Stomach (tissue), 4 donors: ENCODE data around the gene MBD6.
"Not testable (repeated sequence)": the region's sequence is repeated elsewhere in the genome, so short reads cannot be mapped to it uniquely, and the experiment has no call there.

Source experiments
- CTCF ChIP-seq, 7 experiments: fragments of 450-650 bp in 4 of 7; fragments of 200-600 bp in 3 of 7; sonication (generic) in 3 of 7; IDR thresholded peaks; one replicate each; pipeline ENCODE4 v1.5.1; 2016 to 2019; ENCODE audit warnings: antibody characterized with exemption in 7 of 7, control low read depth in 2 of 7, mild to moderate bottlenecking in 1 of 7
- EP300 ChIP-seq: sonication (generic); formaldehyde crosslinking; IDR thresholded peaks from one replicate; pipeline ENCODE4 v1.6.1; 2017; ENCODE audit warnings: antibody characterized with exemption
- POLR2A ChIP-seq, 4 donors: fragments of 450-650 bp; IDR thresholded peaks; one replicate each; pipeline ENCODE4 v1.6.1; 2016; ENCODE audit warnings: antibody characterized with exemption in 4 of 4, control low read depth in 2 of 4, mild to moderate bottlenecking in 1 of 4, moderate library complexity in 1 of 4

DNA sequence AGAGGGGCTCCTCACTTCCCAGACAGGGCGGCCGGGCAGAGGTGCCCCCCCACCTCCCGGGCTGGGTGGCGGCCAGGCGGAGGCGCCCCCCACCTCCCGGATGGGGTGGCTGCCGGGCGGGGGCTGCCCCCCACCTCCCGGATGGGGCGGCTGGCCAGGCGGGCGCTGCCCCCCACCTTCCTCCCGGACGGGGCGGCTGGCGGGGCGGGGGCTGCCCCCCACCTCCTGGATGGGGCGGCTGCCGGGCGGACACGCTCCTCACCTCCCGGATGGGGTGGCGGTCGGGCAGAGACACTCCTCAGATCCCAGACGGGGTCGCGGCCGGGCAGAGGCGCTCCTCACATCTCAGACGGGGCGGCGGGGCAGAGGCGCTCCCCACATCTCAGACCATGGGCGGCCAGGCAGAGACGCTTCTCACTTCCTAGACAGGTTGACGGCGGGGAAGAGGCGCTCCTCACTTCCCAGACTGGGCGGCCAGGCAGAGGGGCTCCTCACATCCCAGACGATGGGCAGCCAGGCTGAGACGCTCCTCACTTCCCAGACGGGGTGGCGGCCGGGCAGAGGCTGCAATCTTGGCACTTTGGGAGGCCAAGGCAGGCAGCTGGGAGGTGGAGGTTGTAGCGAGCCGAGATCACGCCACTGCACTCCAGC lies 27.4 kb upstream of the MBD6 start:
- TF ChIP-seq CTCF (IDR thresholded peaks at IDR 0.05); EP300; POLR2A (IDR thresholded peaks at IDR 0.05): not testable (repeated sequence)
